T-helper 1 cell (primary cell): ENCODE results near the gene CPSF4L.
"Not testable (repeated sequence)": the region's sequence is repeated elsewhere in the genome, so short reads cannot be mapped to it uniquely, and the experiment has no call there.

Experiments
- DNase-seq, 5 donors: peaks; one replicate each; pipeline ENCODE4 v3.0.0-alpha.2; 2012 to 2020

CPSF4L gene

GRCh38 chr17:73267648-73268537 lies 6.2 kb upstream of the CPSF4L start:
- DNase-seq: no peak

- DNase-seq: no peak
These were observed 5.1 kb upstream of the CPSF4L start for GRCh38 chr17:73266796-73267195.

DNA sequence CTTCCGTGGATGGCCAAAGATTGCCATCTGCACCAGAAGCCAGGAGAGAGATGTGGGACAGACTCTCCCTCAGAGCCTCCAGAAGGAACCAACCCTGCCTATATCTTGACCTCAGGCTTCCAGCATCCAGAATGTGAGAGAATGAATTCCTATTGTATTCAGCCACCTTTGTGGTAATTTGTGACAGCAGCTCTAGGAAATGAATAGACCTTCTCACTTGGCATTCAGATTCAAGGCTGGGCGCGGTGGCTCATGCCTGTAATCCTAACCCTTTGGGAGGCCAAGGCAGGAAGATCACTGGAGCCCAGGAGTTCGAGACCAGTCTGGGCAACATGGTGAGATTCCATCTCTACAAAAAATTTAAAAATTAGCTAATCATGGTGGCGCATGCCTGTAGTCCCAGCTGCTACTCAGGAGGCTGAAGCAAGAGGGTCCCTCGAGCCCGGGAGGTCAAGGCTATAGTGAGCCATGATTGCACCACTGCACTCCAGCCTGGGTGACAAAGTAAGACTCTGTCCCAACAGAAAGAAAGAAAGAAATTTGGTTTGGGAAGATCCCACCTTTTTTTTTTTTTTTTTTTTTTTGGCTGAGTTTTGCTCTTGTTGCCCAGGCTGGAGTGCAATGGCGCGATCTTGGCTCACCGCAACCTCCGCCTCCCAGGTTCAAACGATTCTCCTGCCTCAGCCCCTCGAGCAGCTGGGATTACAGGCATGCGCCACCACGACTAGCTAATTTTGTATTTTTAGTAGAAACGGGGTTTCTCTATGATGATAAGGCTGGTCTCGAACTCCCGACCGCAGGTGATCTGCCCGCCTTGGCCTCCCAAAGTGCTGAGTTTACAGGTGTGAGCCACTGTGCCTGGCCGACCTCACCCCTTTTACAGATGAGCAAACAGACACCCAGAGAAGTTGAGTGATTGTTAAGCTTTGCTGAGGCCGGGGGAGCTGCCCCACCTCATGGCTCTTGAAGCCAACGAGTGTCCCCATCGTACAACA lies 4.3 kb upstream of the CPSF4L start:
- DNase-seq: no peak

- not testable (repeated sequence) for DNase-seq
These were observed 2.8 kb upstream of the CPSF4L start for GRCh38 chr17:73264448-73264847.

DNA sequence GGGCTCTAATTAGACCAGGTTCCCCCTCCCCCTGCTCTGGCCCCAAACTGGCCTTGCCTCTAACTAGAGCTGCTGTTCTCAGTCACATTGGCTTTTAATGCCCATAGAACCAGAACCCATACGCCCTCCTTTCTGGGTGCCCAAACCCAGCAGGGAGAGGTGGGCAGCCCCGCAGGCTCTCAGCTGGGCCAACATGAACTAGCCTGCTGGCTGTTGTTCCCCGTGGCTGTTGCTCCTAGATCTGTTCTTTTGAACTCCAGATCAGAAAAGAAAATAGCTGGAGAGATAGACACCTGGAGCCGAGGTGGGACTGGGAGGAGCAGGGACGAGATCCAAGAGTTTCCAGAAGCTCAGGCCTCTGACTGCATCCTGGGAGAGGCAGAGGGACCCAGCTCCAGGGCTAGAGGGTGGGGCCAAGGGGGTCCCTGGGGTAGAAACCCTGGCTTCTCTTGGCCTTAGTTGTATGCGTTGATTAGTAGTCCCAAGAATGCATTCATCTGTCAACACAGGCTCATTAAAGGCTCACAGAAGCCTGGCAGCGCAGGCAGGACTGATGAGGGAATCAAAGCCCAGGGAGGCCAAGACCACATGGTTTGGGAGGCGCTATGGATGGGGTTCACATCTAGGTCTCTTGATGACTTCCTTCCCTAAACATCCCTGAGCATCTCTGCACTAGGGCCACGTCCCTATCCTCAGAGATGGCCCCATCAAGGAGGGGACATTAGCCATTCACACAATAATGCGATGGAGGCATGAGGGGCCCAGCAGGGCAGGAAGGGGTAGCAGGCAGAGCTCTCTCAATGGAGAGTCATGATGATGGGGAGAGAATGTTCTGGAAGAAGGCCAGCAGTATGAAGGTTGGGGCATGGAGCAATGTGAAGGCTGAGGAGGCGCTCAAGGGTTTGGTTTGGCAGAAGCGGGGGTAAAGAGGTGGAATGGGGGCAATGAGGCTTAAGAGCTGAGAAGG lies 1.3 kb upstream of the CPSF4L start:
- no peak for DNase-seq

DNA sequence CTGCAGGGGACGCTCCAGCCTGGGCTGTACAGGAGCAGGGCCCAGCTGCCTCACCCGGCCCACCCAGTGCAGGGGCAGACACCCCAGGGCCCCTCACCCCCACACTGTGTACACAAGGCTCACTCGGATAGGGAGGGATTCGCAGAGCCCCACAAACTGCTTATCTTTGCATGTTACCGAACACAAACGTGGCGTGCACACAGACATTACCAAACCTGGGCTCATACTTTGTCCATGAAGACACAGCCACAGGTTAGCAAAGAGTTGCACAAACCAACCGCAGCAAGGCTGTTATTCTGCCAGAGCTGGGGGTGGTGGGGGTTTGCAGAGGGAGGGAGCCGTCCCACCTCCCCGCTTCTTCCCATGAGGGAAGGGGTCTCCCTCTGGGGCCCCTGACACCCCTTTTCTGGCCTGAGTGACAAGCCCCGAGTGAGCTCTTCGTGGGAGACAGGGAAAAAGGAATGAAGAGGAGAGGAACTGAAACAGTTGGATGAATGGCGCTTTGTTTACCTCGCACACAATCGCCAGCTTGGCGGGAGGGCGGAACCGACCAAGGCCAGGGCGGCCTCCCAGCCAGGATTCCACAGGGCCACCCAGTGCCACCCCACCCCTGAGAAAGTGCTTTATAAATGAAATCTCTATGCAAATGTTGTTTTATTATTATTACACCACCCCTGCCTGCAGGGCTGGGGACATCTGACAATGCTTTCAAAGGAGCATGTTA lies 434 bp upstream of the CPSF4L start:
- no peak for DNase-seq

DNA sequence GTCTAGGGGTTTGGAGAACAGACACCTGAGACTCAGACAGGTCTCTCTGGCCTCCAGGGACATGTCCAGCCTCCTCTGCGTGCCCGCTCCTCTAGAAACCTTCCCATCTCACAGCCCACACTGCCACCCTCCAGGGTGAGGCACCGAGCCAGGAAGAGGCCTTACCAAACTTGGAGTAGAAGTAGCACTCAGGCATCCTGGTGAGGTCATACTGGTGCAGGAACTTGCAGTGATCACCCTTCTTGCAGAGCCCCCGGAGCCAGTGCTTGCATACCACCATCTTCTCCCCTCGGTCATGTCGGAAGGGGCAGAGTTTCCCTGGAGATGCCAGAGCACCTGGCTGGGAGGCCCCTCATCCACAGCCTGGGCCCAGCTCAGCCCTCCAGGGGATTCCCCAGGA lies 4.2 kb downstream of the CPSF4L start:
- no peak for DNase-seq

DNA sequence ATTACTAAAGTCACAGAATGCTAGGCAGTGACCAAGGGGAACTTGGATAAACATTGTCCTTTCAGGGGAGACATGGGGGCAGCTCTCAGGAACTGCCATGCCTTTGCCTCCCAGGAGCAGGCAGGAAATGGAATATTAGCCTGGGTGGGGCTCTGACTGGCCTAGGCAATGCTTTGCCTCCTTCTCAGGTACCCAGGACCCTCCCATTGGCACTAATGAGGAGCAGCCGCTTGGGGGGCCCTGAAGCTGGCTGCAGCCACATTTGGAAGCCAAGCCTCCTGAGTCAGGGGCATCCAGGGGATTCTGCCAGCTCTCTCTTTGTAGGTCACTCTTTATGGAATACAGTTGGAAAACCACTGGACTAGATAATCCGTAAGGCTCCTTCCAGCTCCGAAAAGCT lies 5.5 kb downstream of the CPSF4L start:
- no peak for DNase-seq

DNA sequence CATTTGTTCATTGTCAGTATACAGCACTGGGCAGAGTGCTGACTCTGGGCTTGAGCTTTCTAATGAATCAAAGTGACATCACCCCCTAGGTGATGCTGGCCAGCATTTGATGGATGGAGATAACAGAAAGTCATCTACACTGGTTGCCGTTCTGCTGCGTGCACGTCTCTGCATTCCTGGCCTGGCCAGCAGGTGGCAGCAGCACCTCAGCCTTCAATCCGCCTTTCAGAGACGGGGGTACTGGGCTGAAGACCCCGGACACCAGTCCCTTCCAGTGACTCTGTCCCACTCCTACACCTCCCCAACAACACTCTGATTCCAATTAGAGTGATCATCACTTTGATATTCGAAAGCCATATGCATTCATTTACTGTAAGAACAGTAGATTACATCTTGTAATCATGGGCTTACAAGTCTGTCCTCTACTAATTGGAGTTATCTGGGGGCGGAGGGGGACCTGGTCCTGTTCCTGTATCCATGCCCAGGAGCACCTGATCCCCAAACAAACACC lies 6.0 kb downstream of the CPSF4L start:
- peak in 4 of 5 donors; percentile 26 to 45 (median 33) for DNase-seq

DNA sequence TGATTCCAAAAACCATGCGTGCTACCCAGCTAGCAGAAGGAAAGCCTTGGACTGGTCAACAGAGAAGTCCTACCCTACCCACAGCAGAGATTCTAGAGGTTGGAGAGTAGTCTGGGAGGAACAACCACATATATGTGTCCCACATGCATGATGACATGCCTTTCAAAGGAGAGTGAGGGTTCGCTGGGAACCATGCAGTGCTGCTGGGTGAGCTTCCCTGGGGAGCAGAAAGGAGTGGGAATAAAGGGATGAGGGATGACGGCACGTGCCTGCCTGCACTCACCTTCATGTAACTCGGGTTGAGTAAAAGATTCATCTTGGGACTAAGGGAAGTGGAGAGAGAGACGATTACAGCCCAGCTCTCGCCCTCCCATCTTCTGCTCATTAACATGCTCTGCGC lies 9.8 kb downstream of the CPSF4L start:
- no peak for DNase-seq

GRCh38 chr17:73250851-73251640 lies 10.6 kb downstream of the CPSF4L start:
- no peak for DNase-seq

DNA sequence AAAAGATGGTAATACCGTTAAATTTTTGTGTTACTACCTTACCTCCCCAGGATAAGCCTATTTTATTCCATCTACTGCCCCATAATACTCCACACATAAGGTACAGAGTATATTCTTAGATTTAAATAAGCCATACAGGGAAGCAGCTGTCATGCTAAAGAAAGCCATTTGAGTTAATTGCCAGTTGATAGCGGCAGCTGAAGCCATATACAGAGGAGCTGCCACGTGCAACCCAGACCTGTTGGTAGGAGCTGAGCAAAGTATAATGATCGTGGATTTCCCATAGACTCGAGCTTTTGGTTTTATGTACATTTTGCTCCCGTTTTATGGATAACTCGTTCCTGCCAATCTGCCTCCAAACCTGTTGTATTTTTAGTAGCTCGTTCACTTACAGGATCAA lies 12.0 kb downstream of the CPSF4L start:
- DNase-seq: no peak

DNA sequence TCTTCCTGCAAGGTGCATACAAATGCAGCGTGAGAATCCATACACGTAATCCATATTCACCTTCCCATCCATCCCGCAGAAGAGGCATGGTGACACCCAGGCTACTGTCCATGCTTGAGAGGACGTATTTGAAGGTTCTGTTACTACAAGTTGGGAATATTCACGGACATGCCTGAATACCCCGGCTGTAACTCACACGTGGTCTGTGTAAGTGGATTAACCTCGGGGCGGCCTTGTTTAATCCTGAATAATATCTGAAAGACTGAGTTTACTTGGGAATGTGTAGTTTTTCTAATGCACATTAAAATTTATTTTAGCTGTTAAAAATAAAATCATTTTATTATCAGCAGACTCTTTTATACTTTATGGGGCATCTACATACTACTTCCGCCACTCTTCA lies 13.1 kb downstream of the CPSF4L start:
- no peak for DNase-seq

DNA sequence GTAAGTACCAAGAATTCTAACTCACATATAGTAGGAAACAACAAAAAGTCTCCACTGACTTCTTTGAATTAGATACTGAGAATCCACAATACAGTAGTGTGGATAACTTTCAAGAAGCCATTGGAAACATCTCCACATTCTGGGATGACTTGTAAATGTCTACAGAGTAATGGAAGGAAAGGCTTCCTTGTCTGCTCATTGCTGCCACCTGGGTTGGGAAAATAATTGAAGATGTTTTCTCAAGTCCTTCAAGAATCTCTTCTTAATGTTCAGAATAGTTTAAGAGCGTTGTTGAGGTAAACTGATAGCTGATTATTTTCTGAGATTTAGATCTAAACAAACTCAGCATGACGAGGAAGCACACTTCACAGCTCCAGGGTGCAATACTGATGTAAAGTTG lies 14.0 kb downstream of the CPSF4L start:
- DNase-seq: no peak

GRCh38 chr17:73240561-73240960 lies 21.1 kb downstream of the CPSF4L start:
- DNase-seq: no peak

DNA sequence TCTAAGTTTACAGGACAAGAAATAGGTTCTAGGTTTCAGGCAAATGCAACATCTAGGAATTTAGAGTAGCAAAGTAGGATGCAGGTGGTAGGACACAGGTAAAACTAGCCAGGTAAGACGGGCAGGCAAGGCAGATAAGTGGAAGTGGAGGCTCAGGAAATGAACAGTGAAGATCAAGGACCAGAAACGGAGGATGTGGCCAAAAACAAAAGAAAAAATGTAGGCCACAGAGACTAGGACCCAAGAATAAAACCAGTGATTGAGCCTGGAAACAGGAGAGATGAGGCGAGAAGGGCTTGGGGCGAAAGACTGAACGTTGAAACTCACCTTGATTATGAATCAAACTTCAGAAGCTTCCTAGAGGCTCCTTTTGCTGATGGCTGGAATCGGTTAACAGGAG lies 24.0 kb downstream of the CPSF4L start:
- no peak for DNase-seq

- DNase-seq: no peak
These were observed 26.9 kb downstream of the CPSF4L start for GRCh38 chr17:73234736-73235135.

- DNase-seq: peak in 2 of 5 donors; percentile 17 to 36
These were observed 28.9 kb downstream of the CPSF4L start for GRCh38 chr17:73232587-73233373.

- DNase-seq: peak; percentile 92 to 95 (median 94)
These were observed 29.7 kb downstream of the CPSF4L start for GRCh38 chr17:73231841-73232586.
